H1 (cell line): ENCODE results near the gene KIAA1614. TPM values are rescaled to one million over a fixed set of nuclear protein-coding genes. Genes with fewer than 3 reads are reported as not detected.
A peak's percentile ranks its signal among the peaks of the same experiment; 100 is the strongest.

Experiments
- CTCF ChIA-PET: fragments of 300-600 bp; sonication (Branson Sonifier 250); formaldehyde crosslinking; loops from one replicate; lab custom pipeline; 2021; ENCODE audit not compliant: partially characterized antibody; lab: Charles Lee
- POLR2A ChIA-PET: fragments of 300-600 bp; sonication (Branson Sonifier 250); formaldehyde crosslinking; loops from one replicate; lab custom pipeline; 2021; ENCODE audit warnings: inconsistent platforms; ENCODE audit not compliant: partially characterized antibody; lab: Charles Lee
- DNase-seq, 2 experiments: peaks; one replicate each; pipeline versions ENCODE4 v3.0.0 to v3.0.0-alpha.2; 2010 to 2022; ENCODE audit warnings: low spot score in 2 of 2, low read depth in 1 of 2, mixed read lengths in 1 of 2
- FAIRE-seq: peaks from 2 replicates; lab custom pipeline; 2011; peaks lifted over from hg19 to GRCh38; lab: Jason Lieb, UNC
- H2AFZ ChIP-seq: 2 replicates; pipeline ENCODE4 v1.8.1; 2012; ENCODE audit warnings: low read length, inconsistent platforms
- H2AK5ac ChIP-seq: 2 replicates; pipeline ENCODE4 v1.6.1; 2013; ENCODE audit warnings: low read depth, low read length
- H2BK120ac ChIP-seq: replicated peaks from 2 replicates; pipeline ENCODE3; 2013; ENCODE audit warnings: low read depth, low read length, inconsistent platforms
- H2BK12ac ChIP-seq: 2 replicates; pipeline ENCODE4 v1.6.1; 2013; ENCODE audit warnings: low read depth, low read length
- H2BK15ac ChIP-seq: 2 replicates; pipeline ENCODE4 v1.6.1; 2013; ENCODE audit warnings: low read length
- H2BK20ac ChIP-seq: 2 replicates; pipeline ENCODE4 v1.6.1; 2013; ENCODE audit warnings: low read length
- H2BK5ac ChIP-seq: 2 replicates; pipeline ENCODE4 v1.6.1; 2013; ENCODE audit warnings: low read depth, low read length
- H3K14ac ChIP-seq: 2 replicates; pipeline ENCODE4 v1.6.1; 2013; ENCODE audit warnings: inconsistent platforms; ENCODE audit not compliant: insufficient read length
- H3K18ac ChIP-seq: 2 replicates; pipeline ENCODE4 v1.6.1; 2013; ENCODE audit warnings: low read length; ENCODE audit errors: extremely low read depth
- H3K23ac ChIP-seq: 2 replicates; pipeline ENCODE4 v1.6.1; 2013; ENCODE audit warnings: inconsistent platforms; ENCODE audit not compliant: insufficient read length
- H3K23me2 ChIP-seq: 2 replicates; pipeline ENCODE4 v1.6.1; 2013; ENCODE audit warnings: low read depth, low read length
- H3K27ac ChIP-seq: 2 replicates; pipeline ENCODE4 v1.6.1; 2011; ENCODE audit warnings: low read depth, low read length, inconsistent platforms
- H3K27me3 ChIP-seq, 4 experiments: replicated peaks in 1 of 4; 1 replicate in 1 of 4; 2 replicates in 3 of 4; pipeline versions ENCODE4 v1.6.1 to v1.8.1; 2011 to 2013; ENCODE audit warnings: low read length in 3 of 4, mild to moderate bottlenecking in 3 of 4, inconsistent platforms in 2 of 4, mixed read lengths in 2 of 4, moderate library complexity in 1 of 4; ENCODE audit not compliant: control insufficient read depth in 3 of 4, insufficient read depth in 3 of 4; ENCODE audit errors: extremely low read depth in 1 of 4
- H3K36me3 ChIP-seq, 4 experiments: 2 replicates each; pipeline versions ENCODE4 v1.6.1 to v1.8.1; 2011 to 2013; ENCODE audit warnings: mild to moderate bottlenecking in 4 of 4, low read length in 3 of 4, moderate library complexity in 2 of 4, control low read depth in 1 of 4, inconsistent platforms in 1 of 4; ENCODE audit not compliant: insufficient read depth in 4 of 4, control insufficient read depth in 2 of 4
- H3K4ac ChIP-seq: replicated peaks from 2 replicates; pipeline ENCODE3; 2013; ENCODE audit warnings: low read length, low read depth, mixed read lengths, inconsistent platforms; ENCODE audit not compliant: insufficient read length
- H3K4me1 ChIP-seq, 4 experiments: replicated peaks in 1 of 4; 1 replicate in 1 of 4; 2 replicates in 3 of 4; pipeline versions ENCODE4 v1.6.1 to v1.8.1; 2011 to 2013; ENCODE audit warnings: low read length in 3 of 4, inconsistent platforms in 2 of 4, mixed read lengths in 1 of 4; ENCODE audit not compliant: insufficient read depth in 4 of 4, control insufficient read depth in 3 of 4
- H3K4me2 ChIP-seq, 2 experiments: 2 replicates each; pipeline versions ENCODE4 v1.6.1 to v1.8.1; 2011 to 2013; ENCODE audit warnings: low read depth in 2 of 2, low read length in 2 of 2, control low read depth in 1 of 2, inconsistent platforms in 1 of 2, mild to moderate bottlenecking in 1 of 2; ENCODE audit not compliant: insufficient read depth in 1 of 2
- H3K4me3 ChIP-seq, 4 experiments: fragments of 200-600, 300-600 bp in 1 of 4; sonication (generic), shearing (Covaris generic), sonication (Bioruptor Twin) in 1 of 4; 2 replicates each; pipeline versions ENCODE4 v1.5.1 to v1.8.1; 2011 to 2016; ENCODE audit warnings: low read length in 4 of 4, low read depth in 3 of 4, control low read depth in 2 of 4, inconsistent platforms in 2 of 4, mild to moderate bottlenecking in 2 of 4, mixed read lengths in 1 of 4, moderate library complexity in 1 of 4; ENCODE audit not compliant: insufficient read depth in 2 of 4; ENCODE audit errors: extremely low read depth in 1 of 4
- H3K56ac ChIP-seq: replicated peaks from 2 replicates; pipeline ENCODE3; 2013; ENCODE audit warnings: low read depth, mild to moderate bottlenecking, mixed read lengths, low read length, inconsistent platforms; ENCODE audit not compliant: insufficient read length
- H3K79me1 ChIP-seq: 2 replicates; pipeline ENCODE4 v1.6.1; 2013; ENCODE audit warnings: low read depth, low read length, control low read depth
- H3K79me2 ChIP-seq, 2 experiments: 2 replicates each; pipeline versions ENCODE4 v1.6.1 to v1.8.1; 2012 to 2013; ENCODE audit warnings: low read length in 2 of 2, mild to moderate bottlenecking in 2 of 2, inconsistent platforms in 1 of 2; ENCODE audit not compliant: insufficient read depth in 2 of 2, control insufficient read depth in 1 of 2
- H3K9ac ChIP-seq, 4 experiments: replicated peaks in 1 of 4; 1 replicate in 1 of 4; 2 replicates in 3 of 4; pipeline versions ENCODE4 v1.6.1 to v1.8.1; 2011 to 2013; ENCODE audit warnings: low read depth in 3 of 4, low read length in 3 of 4, control low read depth in 2 of 4, mild to moderate bottlenecking in 2 of 4, moderate library complexity in 2 of 4, inconsistent platforms in 1 of 4; ENCODE audit errors: extremely low read depth in 1 of 4
- H3K9me3 ChIP-seq, 2 experiments: 2 replicates each; pipeline versions ENCODE4 v1.6.1 to v1.8.1; 2012 to 2013; ENCODE audit warnings: mild to moderate bottlenecking in 2 of 2, moderate library complexity in 2 of 2, control low read depth in 1 of 2, inconsistent platforms in 1 of 2, low read depth in 1 of 2, low read length in 1 of 2, mixed read lengths in 1 of 2; ENCODE audit not compliant: insufficient read depth in 2 of 2
- H4K20me1 ChIP-seq, 2 experiments: replicated peaks in 1 of 2; 2 replicates each; pipeline versions ENCODE3 to v1.8.1; 2011 to 2013; ENCODE audit warnings: inconsistent platforms in 2 of 2, low read length in 2 of 2, mild to moderate bottlenecking in 1 of 2; ENCODE audit not compliant: insufficient read depth in 2 of 2, control insufficient read depth in 1 of 2
- H4K5ac ChIP-seq: 2 replicates; pipeline ENCODE4 v1.6.1; 2013; ENCODE audit warnings: low read length, low read depth, mixed read lengths, inconsistent platforms; ENCODE audit not compliant: insufficient read length
- H4K8ac ChIP-seq: 2 replicates; pipeline ENCODE4 v1.8.0; 2013; ENCODE audit warnings: mild to moderate bottlenecking, moderate library complexity, low read length, inconsistent platforms; ENCODE audit not compliant: insufficient read depth; ENCODE audit errors: extremely low read depth
- H4K91ac ChIP-seq: replicated peaks from 2 replicates; pipeline ENCODE3; 2013; ENCODE audit warnings: low read length, mixed read lengths, inconsistent platforms; ENCODE audit not compliant: insufficient read length
- BRCA1 ChIP-seq: IDR thresholded peaks from 2 replicates; pipeline ENCODE4 v1.6.1; 2012; ENCODE audit warnings: low read depth, low read length, improper control_type of control experiment
- CHD2 ChIP-seq: IDR thresholded peaks from 2 replicates; pipeline ENCODE4 v1.6.1; 2012; ENCODE audit warnings: low read length, improper control_type of control experiment
- CTBP2 ChIP-seq: IDR thresholded peaks from 2 replicates; pipeline ENCODE4 v1.7.0; 2011; ENCODE audit warnings: borderline replicate concordance, mild to moderate bottlenecking, moderate library complexity, mixed read lengths, low read length; ENCODE audit not compliant: insufficient read depth, insufficient read length
- EGR1 ChIP-seq: IDR thresholded peaks from 2 replicates; pipeline ENCODE4 v1.6.1; 2011; ENCODE audit warnings: low read depth, low read length, borderline replicate concordance
- GABPA ChIP-seq: IDR thresholded peaks from 2 replicates; pipeline ENCODE4 v1.6.1; 2011; ENCODE audit warnings: mild to moderate bottlenecking, low read length, moderate library complexity, borderline replicate concordance; ENCODE audit not compliant: insufficient read depth
- JUND ChIP-seq: IDR thresholded peaks from 2 replicates; pipeline ENCODE4 v1.6.1; 2011; ENCODE audit warnings: mild to moderate bottlenecking, improper control_type of control experiment, low read length
- MAFK ChIP-seq: IDR thresholded peaks from 2 replicates; pipeline ENCODE4 v1.6.1; 2012; ENCODE audit warnings: low read depth, mild to moderate bottlenecking, improper control_type of control experiment, low read length
- RBBP5 ChIP-seq: IDR thresholded peaks from 2 replicates; pipeline ENCODE4 v1.7.1; 2012; ENCODE audit warnings: low read depth, mild to moderate bottlenecking, inconsistent platforms, low read length, moderate library complexity, borderline replicate concordance
- TEAD4 ChIP-seq: IDR thresholded peaks from 2 replicates; pipeline ENCODE4 v1.6.1; 2012; ENCODE audit warnings: low read depth, low read length, inconsistent platforms, mixed read lengths
- ZNF274 ChIP-seq: IDR thresholded peaks from 2 replicates; pipeline ENCODE4 v1.7.0; 2012; ENCODE audit warnings: low read length, borderline replicate concordance; ENCODE audit errors: extremely low read depth
- WGBS, 2 experiments: shearing (Covaris generic) in 1 of 2; methylation state at CpG; one replicate each; pipeline versions ENCODE4 v1.1.6 to v1.1.7; 2013 to 2015; ENCODE audit warnings: low lambda C conversion rate in 2 of 2, mixed read lengths in 2 of 2, inconsistent platforms in 1 of 2, low coverage in 1 of 2, missing lambda C conversion rate in 1 of 2; ENCODE audit not compliant: insufficient replicate concordance in 2 of 2, insufficient coverage in 1 of 2, insufficient read length in 1 of 2; ENCODE audit errors: extremely low coverage in 1 of 2, missing lambda C conversion rate in 1 of 2; 5-methylcytosine and 5-hydroxymethylcytosine counted together
- polyA plus RNA-seq, 7 experiments: library from polyadenylated mRNA; depleted of rRNA in 3 of 7; stranded (reverse) in 5 of 7; unstranded in 2 of 7; fragments of >200 nt in 5 of 7; fragments of 200-250 nt in 2 of 7; gene quantifications; 1 replicate in 5 of 7; 2 replicates in 1 of 7; 4 replicates in 1 of 7; pipeline versions ENCODE4 v1.2.1 to v1.2.3, GENCODE V29; 2011 to 2013; ENCODE audit warnings: missing spikeins in 2 of 7, mixed read lengths in 2 of 7
- total RNA-seq: library from RNA; stranded (reverse); fragmentation: NEBNext Ultra II Directional; extraction: Animal tissue kit (Norgen Biotek cat#: 25700); gene quantifications from 2 replicates; pipeline ENCODE4 v1.2.1, GENCODE V29; 2021

The KIAA1614 gene
- total and polyA plus RNA-seq, 2 of the 8 experiments (the other 6 are each of a cell fraction or from before 2014, with no cell fraction given) = 1.3 to 3.1 TPM

- Histone ChIP-seq H3K4ac (no peak overlapping the region), H2BK120ac (no peak overlapping the region), H3K27ac (no peak overlapping the region), H2AK5ac (no peak overlapping the region; the same call in 1 of the 2 replicates), H2BK15ac (no peak overlapping the region), H3K4me2 (no peak overlapping the region), H3K14ac (no peak overlapping the region), H2BK5ac (no peak overlapping the region), H3K4me1 (peaks cover under 1 to 6% (median 3%) of the 10 kb centered on the region in 4 experiments), H3K9ac (no peak overlapping the region), H4K8ac (no peak overlapping the region), H3K18ac (peak overlapping the region; percentile 19; the same call in 1 of the 2 replicates), H3K79me1 (no peaks in the 10 kb centered on the region), H4K5ac (no peak overlapping the region), H2BK20ac (no peak overlapping the region), H4K20me1 (no peaks in the 10 kb centered on the region), H3K27me3 (peaks cover 0 to 1% (median 0%) of the 10 kb centered on the region in 4 experiments; a peak in 3 of 7 replicates), H3K36me3 (no peaks in the 10 kb centered on the region), H3K4me3 (no peak overlapping the region), H3K23me2 (peaks cover 13% of the 10 kb centered on the region; the same call in 1 of the 2 replicates), H4K91ac (no peak overlapping the region), H2BK12ac (0 out of 2 replicates have a peak overlapping the region, but pooled peaks have one; percentile 17), H3K23ac (no peak overlapping the region), H3K56ac (no peak overlapping the region), H2AFZ (no peak overlapping the region), H3K9me3 (no peaks in the 10 kb centered on the region), H3K79me2 (no peaks in the 10 kb centered on the region)
- FAIRE-seq (no peak), DNase-seq (no peak)
- POLR2A ChIA-PET = interaction anchor here (1.0 to 2.3 kb wide), 3 partner anchors 8 to 19 kb away, joined by 3 to 8 read pairs (median 4); no protein-coding TSS in a partner anchor
- CTCF ChIA-PET = interaction anchor here (0.6 to 4.2 kb wide), 18 partner anchors 9 to 439 kb away, joined by 3 to 28 read pairs (median 4); no protein-coding TSS in a partner anchor
- no peak for TF ChIP-seq RBBP5
- no peak for TF ChIP-seq TEAD4
- no peak for TF ChIP-seq MAFK
- no peak for TF ChIP-seq CTBP2
- no peak for TF ChIP-seq BRCA1
- TF ChIP-seq JUND = no peak
- TF ChIP-seq ZNF274 = no peak
- TF ChIP-seq CHD2 = no peak
- no peak for TF ChIP-seq EGR1
- TF ChIP-seq GABPA = no peak
- WGBS, 2 experiments = 85% methylated on average over 9 of the region's 10 CpGs; no CpG with 5 or more reads in 1 of the 2 experiments
These were observed 4.1 kb downstream of the KIAA1614 start for GRCh38 chr1:180916771-180917170.
